ENCODE measurements around the gene ATP6V1G1. TPM values are rescaled to one million over a fixed set of nuclear protein-coding genes. Genes with fewer than 3 reads are reported as not detected.

Gene ATP6V1G1
- total and polyA plus RNA-seq, 2 of the 13 experiments (the other 11 are each of a cell fraction or from before 2014, with no cell fraction given) = 108 to 158 TPM

DNA sequence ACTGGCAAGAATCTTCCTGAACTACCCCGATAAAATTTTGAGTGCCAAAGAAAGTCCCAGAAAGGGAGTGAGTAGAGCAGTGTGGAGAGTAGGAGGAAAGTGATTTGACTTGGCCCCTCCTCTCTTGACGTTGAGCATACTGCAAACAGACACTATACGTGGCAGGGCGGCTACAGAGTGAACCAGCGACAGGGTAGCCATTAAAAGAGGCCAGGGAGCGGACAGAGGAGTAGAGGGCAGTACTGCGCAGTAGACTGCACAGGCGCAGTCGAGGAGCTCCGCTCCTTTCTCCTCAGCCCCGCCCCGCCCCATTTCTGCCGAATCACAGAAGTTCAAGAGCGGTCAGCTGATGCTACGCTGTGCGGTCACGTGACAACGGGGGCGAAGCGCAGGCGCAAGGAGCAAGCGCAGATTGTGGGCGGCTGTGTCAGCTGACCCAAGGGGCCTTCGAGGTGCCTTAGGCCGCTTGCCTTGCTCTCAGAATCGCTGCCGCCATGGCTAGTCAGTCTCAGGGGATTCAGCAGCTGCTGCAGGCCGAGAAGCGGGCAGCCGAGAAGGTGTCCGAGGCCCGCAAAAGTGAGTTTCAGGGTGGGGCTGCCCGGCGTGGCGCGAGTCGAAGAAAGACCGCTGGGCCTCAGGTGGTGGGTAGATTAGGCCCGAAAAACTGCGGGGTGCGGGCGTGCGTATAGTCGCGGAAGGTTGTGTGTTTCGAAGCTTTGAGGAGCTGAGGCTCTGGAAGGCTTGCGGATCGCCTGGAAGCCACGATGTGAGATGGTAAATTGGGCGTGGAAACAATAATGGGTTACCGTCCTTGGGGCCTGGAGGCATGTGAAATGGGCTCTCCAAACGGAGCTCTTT lies at the start of gene ATP6V1G1 (continued):
- TF ChIP-seq, protein P1, sequence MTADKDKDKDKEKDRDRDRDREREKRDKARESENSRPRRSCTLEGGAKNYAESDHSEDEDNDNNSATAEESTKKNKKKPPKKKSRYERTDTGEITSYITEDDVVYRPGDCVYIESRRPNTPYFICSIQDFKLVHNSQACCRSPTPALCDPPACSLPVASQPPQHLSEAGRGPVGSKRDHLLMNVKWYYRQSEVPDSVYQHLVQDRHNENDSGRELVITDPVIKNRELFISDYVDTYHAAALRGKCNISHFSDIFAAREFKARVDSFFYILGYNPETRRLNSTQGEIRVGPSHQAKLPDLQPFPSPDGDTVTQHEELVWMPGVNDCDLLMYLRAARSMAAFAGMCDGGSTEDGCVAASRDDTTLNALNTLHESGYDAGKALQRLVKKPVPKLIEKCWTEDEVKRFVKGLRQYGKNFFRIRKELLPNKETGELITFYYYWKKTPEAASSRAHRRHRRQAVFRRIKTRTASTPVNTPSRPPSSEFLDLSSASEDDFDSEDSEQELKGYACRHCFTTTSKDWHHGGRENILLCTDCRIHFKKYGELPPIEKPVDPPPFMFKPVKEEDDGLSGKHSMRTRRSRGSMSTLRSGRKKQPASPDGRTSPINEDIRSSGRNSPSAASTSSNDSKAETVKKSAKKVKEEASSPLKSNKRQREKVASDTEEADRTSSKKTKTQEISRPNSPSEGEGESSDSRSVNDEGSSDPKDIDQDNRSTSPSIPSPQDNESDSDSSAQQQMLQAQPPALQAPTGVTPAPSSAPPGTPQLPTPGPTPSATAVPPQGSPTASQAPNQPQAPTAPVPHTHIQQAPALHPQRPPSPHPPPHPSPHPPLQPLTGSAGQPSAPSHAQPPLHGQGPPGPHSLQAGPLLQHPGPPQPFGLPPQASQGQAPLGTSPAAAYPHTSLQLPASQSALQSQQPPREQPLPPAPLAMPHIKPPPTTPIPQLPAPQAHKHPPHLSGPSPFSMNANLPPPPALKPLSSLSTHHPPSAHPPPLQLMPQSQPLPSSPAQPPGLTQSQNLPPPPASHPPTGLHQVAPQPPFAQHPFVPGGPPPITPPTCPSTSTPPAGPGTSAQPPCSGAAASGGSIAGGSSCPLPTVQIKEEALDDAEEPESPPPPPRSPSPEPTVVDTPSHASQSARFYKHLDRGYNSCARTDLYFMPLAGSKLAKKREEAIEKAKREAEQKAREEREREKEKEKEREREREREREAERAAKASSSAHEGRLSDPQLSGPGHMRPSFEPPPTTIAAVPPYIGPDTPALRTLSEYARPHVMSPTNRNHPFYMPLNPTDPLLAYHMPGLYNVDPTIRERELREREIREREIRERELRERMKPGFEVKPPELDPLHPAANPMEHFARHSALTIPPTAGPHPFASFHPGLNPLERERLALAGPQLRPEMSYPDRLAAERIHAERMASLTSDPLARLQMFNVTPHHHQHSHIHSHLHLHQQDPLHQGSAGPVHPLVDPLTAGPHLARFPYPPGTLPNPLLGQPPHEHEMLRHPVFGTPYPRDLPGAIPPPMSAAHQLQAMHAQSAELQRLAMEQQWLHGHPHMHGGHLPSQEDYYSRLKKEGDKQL (CRISPR knock-in tag; IDR thresholded peaks at IDR 0.05; ENCODE audit: low read depth) = peak; percentile 65; the same call in 1 of the 2 replicates
- TF ChIP-seq ZNF501 (CRISPR knock-in tag; IDR thresholded peaks at IDR 0.05) = peak; percentile 87
- peak; percentile 93 for TF ChIP-seq KMT2A (CRISPR knock-in tag; IDR thresholded peaks at IDR 0.05)
- TF ChIP-seq ZNF468 (CRISPR knock-in tag; IDR thresholded peaks at IDR 0.05) = peak; percentile 23; the same call in 1 of the 2 replicates
- peak; percentile 84 for TF ChIP-seq AGO2 (optimal IDR thresholded peaks at IDR 0.05; ENCODE audit: low read depth, low read length)
- TF ChIP-seq, protein P2, sequence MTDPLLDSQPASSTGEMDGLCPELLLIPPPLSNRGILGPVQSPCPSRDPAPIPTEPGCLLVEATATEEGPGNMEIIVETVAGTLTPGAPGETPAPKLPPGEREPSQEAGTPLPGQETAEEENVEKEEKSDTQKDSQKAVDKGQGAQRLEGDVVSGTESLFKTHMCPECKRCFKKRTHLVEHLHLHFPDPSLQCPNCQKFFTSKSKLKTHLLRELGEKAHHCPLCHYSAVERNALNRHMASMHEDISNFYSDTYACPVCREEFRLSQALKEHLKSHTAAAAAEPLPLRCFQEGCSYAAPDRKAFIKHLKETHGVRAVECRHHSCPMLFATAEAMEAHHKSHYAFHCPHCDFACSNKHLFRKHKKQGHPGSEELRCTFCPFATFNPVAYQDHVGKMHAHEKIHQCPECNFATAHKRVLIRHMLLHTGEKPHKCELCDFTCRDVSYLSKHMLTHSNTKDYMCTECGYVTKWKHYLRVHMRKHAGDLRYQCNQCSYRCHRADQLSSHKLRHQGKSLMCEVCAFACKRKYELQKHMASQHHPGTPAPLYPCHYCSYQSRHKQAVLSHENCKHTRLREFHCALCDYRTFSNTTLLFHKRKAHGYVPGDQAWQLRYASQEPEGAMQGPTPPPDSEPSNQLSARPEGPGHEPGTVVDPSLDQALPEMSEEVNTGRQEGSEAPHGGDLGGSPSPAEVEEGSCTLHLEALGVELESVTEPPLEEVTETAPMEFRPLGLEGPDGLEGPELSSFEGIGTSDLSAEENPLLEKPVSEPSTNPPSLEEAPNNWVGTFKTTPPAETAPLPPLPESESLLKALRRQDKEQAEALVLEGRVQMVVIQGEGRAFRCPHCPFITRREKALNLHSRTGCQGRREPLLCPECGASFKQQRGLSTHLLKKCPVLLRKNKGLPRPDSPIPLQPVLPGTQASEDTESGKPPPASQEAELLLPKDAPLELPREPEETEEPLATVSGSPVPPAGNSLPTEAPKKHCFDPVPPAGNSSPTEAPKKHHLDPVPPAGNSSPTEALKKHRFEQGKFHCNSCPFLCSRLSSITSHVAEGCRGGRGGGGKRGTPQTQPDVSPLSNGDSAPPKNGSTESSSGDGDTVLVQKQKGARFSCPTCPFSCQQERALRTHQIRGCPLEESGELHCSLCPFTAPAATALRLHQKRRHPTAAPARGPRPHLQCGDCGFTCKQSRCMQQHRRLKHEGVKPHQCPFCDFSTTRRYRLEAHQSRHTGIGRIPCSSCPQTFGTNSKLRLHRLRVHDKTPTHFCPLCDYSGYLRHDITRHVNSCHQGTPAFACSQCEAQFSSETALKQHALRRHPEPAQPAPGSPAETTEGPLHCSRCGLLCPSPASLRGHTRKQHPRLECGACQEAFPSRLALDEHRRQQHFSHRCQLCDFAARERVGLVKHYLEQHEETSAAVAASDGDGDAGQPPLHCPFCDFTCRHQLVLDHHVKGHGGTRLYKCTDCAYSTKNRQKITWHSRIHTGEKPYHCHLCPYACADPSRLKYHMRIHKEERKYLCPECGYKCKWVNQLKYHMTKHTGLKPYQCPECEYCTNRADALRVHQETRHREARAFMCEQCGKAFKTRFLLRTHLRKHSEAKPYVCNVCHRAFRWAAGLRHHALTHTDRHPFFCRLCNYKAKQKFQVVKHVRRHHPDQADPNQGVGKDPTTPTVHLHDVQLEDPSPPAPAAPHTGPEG (CRISPR knock-in tag; IDR thresholded peaks at IDR 0.05) = peak; percentile 74
- TF ChIP-seq NONO (IDR thresholded peaks at IDR 0.05) = no peak
- TF ChIP-seq NONO (CRISPR knock-in tag; conservative IDR thresholded peaks at IDR 0.05) = peak; percentile 88
- TF ChIP-seq, protein P3, sequence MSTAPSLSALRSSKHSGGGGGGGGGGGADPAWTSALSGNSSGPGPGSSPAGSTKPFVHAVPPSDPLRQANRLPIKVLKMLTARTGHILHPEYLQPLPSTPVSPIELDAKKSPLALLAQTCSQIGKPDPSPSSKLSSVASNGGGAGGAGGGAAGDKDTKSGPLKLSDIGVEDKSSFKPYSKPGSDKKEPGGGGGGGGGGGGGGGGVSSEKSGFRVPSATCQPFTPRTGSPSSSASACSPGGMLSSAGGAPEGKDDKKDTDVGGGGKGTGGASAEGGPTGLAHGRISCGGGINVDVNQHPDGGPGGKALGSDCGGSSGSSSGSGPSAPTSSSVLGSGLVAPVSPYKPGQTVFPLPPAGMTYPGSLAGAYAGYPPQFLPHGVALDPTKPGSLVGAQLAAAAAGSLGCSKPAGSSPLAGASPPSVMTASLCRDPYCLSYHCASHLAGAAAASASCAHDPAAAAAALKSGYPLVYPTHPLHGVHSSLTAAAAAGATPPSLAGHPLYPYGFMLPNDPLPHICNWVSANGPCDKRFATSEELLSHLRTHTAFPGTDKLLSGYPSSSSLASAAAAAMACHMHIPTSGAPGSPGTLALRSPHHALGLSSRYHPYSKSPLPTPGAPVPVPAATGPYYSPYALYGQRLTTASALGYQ (CRISPR knock-in tag; IDR thresholded peaks at IDR 0.05) = peak; percentile 26; the same call in 1 of the 2 replicates
- TF ChIP-seq, protein P4, sequence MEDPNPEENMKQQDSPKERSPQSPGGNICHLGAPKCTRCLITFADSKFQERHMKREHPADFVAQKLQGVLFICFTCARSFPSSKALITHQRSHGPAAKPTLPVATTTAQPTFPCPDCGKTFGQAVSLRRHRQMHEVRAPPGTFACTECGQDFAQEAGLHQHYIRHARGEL (CRISPR knock-in tag; IDR thresholded peaks at IDR 0.05) = no peak; the same call in 1 of the 2 replicates
- TF ChIP-seq ZNF7 (CRISPR knock-in tag; IDR thresholded peaks at IDR 0.05) = no peak
